Measurements from ENCODE around the gene CXCL11.

DNA sequence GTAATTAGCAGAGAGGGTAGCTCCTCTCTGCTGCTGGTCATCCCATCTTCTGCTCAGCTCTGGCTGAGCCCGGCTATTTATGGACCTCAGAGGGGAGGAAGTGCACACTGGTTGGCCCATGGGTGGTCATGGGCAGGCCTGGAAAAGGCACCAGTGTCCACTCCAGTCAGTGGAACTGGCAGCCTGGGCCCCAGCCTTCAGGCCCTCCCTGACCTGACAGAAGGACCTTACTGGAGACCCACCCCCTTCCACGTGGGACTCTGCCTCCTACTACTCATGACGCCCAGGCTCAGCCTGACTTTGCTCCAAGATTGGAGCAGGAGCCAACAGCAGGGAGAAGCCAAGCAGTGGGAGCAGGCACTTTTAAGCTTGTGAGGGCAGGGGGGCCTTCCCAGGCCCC is 30.7 kb upstream of the CXCL11 start:
- TF ChIP-seq ZC3H10 (CRISPR knock-in tag; IDR thresholded peaks at IDR 0.05) (no peak), CSRNP3 (CRISPR knock-in tag; IDR thresholded peaks at IDR 0.05) (no peak), ZFP30 (CRISPR knock-in tag; IDR thresholded peaks at IDR 0.05) (no peak), ESRRG (CRISPR knock-in tag; IDR thresholded peaks at IDR 0.05) (no peak), SNAI2 (CRISPR knock-in tag; IDR thresholded peaks at IDR 0.05) (no peak), RARB (CRISPR knock-in tag; IDR thresholded peaks at IDR 0.05) (no peak)
